ENCODE results near the gene ADCY10. TPM values are rescaled to one million over a fixed set of nuclear protein-coding genes. Genes with fewer than 3 reads are reported as not detected.

The ADCY10 gene
- polyA plus RNA-seq, 1 donor from 2014 or later, result 0.09 TPM

DNA sequence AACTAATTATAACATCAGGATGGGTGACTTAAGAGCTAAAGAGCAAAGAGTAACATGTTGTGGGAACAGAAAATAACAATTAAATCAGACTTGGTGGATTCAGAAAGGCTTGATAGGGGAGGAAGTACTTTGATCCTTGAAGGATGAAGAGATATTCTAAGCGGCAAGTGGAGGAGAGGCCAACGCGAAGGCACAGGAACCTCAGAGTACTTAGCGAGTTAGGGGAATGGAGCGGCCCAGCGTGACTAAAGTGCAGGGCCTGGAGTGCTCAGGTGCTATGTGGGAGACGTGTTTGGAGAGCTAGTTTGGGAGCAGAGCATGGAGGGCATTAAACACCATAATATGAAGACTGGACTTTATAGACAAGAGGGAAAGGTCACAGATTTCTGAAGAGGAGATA lies 64.3 kb downstream of the ADCY10 start:
- no peaks in the 10 kb centered on the region for H3K27me3 ChIP-seq (ENCODE audit: insufficient read depth, low read depth, low read length)
- no peaks in the 10 kb centered on the region for H3K79me2 ChIP-seq (replicated peaks; ENCODE audit: insufficient read depth, low read length)
- H2AFZ ChIP-seq (ENCODE audit: low read depth, low read length), result no peak overlapping the region
- no peaks in the 10 kb centered on the region for H3K9me2 ChIP-seq (ENCODE audit: insufficient read depth, low read length)
- no peak overlapping the region for H3K4me3 ChIP-seq (ENCODE audit: low read length)
- TF ChIP-seq EZH2 (IDR thresholded peaks at IDR 0.05; ENCODE audit: borderline replicate concordance, insufficient read depth, low read length, poor library complexity, severe bottlenecking) (no peak), EP300 (conservative IDR thresholded peaks at IDR 0.05; ENCODE audit: poor library complexity, severe bottlenecking) (no peak), MXI1 (conservative IDR thresholded peaks at IDR 0.05; ENCODE audit: poor library complexity, severe bottlenecking) (no peak), POLR2AphosphoS5 (IDR thresholded peaks at IDR 0.05) (no peak), SMC3 (conservative IDR thresholded peaks at IDR 0.05; ENCODE audit: poor library complexity) (no peak), RAD21 (conservative IDR thresholded peaks at IDR 0.05) (no peak), TAF1 (IDR thresholded peaks at IDR 0.05; ENCODE audit: low read depth) (no peak)
- TF ChIP-seq, protein P1, sequence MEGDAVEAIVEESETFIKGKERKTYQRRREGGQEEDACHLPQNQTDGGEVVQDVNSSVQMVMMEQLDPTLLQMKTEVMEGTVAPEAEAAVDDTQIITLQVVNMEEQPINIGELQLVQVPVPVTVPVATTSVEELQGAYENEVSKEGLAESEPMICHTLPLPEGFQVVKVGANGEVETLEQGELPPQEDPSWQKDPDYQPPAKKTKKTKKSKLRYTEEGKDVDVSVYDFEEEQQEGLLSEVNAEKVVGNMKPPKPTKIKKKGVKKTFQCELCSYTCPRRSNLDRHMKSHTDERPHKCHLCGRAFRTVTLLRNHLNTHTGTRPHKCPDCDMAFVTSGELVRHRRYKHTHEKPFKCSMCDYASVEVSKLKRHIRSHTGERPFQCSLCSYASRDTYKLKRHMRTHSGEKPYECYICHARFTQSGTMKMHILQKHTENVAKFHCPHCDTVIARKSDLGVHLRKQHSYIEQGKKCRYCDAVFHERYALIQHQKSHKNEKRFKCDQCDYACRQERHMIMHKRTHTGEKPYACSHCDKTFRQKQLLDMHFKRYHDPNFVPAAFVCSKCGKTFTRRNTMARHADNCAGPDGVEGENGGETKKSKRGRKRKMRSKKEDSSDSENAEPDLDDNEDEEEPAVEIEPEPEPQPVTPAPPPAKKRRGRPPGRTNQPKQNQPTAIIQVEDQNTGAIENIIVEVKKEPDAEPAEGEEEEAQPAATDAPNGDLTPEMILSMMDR (IDR thresholded peaks at IDR 0.05; ENCODE audit: poor library complexity, severe bottlenecking), result no peak
- TF ChIP-seq, protein P2, sequence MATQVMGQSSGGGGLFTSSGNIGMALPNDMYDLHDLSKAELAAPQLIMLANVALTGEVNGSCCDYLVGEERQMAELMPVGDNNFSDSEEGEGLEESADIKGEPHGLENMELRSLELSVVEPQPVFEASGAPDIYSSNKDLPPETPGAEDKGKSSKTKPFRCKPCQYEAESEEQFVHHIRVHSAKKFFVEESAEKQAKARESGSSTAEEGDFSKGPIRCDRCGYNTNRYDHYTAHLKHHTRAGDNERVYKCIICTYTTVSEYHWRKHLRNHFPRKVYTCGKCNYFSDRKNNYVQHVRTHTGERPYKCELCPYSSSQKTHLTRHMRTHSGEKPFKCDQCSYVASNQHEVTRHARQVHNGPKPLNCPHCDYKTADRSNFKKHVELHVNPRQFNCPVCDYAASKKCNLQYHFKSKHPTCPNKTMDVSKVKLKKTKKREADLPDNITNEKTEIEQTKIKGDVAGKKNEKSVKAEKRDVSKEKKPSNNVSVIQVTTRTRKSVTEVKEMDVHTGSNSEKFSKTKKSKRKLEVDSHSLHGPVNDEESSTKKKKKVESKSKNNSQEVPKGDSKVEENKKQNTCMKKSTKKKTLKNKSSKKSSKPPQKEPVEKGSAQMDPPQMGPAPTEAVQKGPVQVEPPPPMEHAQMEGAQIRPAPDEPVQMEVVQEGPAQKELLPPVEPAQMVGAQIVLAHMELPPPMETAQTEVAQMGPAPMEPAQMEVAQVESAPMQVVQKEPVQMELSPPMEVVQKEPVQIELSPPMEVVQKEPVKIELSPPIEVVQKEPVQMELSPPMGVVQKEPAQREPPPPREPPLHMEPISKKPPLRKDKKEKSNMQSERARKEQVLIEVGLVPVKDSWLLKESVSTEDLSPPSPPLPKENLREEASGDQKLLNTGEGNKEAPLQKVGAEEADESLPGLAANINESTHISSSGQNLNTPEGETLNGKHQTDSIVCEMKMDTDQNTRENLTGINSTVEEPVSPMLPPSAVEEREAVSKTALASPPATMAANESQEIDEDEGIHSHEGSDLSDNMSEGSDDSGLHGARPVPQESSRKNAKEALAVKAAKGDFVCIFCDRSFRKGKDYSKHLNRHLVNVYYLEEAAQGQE (IDR thresholded peaks at IDR 0.05; ENCODE audit: borderline replicate concordance), result no peak
- no peak overlapping the region for H3K4me2 ChIP-seq (ENCODE audit: low read length)
- H3K36me3 ChIP-seq (ENCODE audit: insufficient read depth, low read length), result no peaks in the 10 kb centered on the region
- no peaks in the 10 kb centered on the region for H3K9me3 ChIP-seq (ENCODE audit: low read length)
- no peaks in the 10 kb centered on the region for H3F3A ChIP-seq (ENCODE audit: insufficient read depth, low read length, poor library complexity, severe bottlenecking)
- no peak overlapping the region for H3K9ac ChIP-seq (ENCODE audit: low read length)
- no peaks in the 10 kb centered on the region for H4K20me1 ChIP-seq (ENCODE audit: insufficient read depth)
- H3K27ac ChIP-seq (ENCODE audit: low read length), result no peak overlapping the region

DNA sequence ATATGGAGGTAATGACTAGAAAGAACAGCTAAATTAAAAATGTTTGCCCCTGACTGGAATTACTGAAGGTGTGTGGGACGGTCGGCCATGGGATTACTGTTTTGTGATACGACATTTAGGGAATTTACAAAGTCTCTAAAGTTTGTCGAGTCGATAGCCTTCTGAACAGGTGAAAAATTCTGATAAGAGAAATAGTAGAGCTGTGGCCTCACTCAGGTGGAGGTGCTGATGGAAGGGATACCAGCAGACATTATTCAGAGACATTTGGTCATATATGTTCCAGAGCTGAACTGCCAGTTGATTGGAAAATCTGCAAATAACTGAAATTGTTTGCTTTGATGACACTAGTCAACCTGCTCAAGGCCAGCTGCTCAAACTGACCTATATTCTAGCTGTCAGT lies 71.1 kb downstream of the ADCY10 start:
- no peaks in the 10 kb centered on the region for H3K79me2 ChIP-seq (replicated peaks; ENCODE audit: insufficient read depth, low read length)
- no peak overlapping the region for H3K27ac ChIP-seq (ENCODE audit: low read length)
- H3K27me3 ChIP-seq (ENCODE audit: insufficient read depth, low read depth, low read length), result no peaks in the 10 kb centered on the region
- no peaks in the 10 kb centered on the region for H3K9me2 ChIP-seq (ENCODE audit: insufficient read depth, low read length)
- no peak overlapping the region for H3K9ac ChIP-seq (ENCODE audit: low read length)
- no peaks in the 10 kb centered on the region for H4K20me1 ChIP-seq (ENCODE audit: insufficient read depth)
- no peaks in the 10 kb centered on the region for H3K36me3 ChIP-seq (ENCODE audit: insufficient read depth, low read length)
- H3K4me3 ChIP-seq (ENCODE audit: low read length), result no peak overlapping the region
- H2AFZ ChIP-seq (ENCODE audit: low read depth, low read length), result no peak overlapping the region
- H3K9me3 ChIP-seq (ENCODE audit: low read length), result no peaks in the 10 kb centered on the region
- H3K4me2 ChIP-seq (ENCODE audit: low read length), result no peak overlapping the region
- TF ChIP-seq TAF1 (IDR thresholded peaks at IDR 0.05; ENCODE audit: low read depth) (no peak), SMC3 (conservative IDR thresholded peaks at IDR 0.05; ENCODE audit: poor library complexity) (no peak), RAD21 (conservative IDR thresholded peaks at IDR 0.05) (no peak), MXI1 (conservative IDR thresholded peaks at IDR 0.05; ENCODE audit: poor library complexity, severe bottlenecking) (no peak)
- H3F3A ChIP-seq (ENCODE audit: insufficient read depth, low read length, poor library complexity, severe bottlenecking), result no peaks in the 10 kb centered on the region

DNA sequence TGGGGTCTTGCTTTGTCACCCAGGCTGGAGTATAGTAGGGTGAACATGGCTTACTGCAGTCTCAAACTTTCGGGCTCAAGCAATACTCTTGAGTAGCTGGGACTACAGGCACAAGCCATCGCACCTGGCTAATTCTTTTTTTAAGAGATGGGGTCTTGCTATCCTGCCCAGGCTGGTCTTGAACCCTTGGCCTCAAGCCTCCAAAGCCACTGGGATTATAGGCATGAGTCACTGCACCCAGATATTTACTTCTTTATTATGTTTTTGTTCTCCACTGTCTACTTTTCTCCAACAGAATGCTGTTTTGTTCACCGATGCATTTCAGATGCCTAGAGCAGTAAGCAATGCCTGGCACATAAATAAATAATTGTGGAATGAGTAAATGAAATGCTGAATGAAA lies 72.4 kb downstream of the ADCY10 start:
- H3K36me3 ChIP-seq (ENCODE audit: insufficient read depth, low read length), result no peaks in the 10 kb centered on the region
- H3K79me2 ChIP-seq (replicated peaks; ENCODE audit: insufficient read depth, low read length), result no peaks in the 10 kb centered on the region
- no peak overlapping the region for H3K4me3 ChIP-seq (ENCODE audit: low read length)
- H2AFZ ChIP-seq (ENCODE audit: low read depth, low read length), result no peak overlapping the region
- no peaks in the 10 kb centered on the region for H3K27me3 ChIP-seq (ENCODE audit: insufficient read depth, low read depth, low read length)
- H3K9me3 ChIP-seq (ENCODE audit: low read length), result no peaks in the 10 kb centered on the region
- H3K27ac ChIP-seq (ENCODE audit: low read length), result no peak overlapping the region
- H3K9me2 ChIP-seq (ENCODE audit: insufficient read depth, low read length), result no peaks in the 10 kb centered on the region
- no peaks in the 10 kb centered on the region for H3F3A ChIP-seq (ENCODE audit: insufficient read depth, low read length, poor library complexity, severe bottlenecking)
- no peaks in the 10 kb centered on the region for H4K20me1 ChIP-seq (ENCODE audit: insufficient read depth)
- H3K4me2 ChIP-seq (ENCODE audit: low read length), result no peak overlapping the region
- no peak for TF ChIP-seq EZH2 (IDR thresholded peaks at IDR 0.05; ENCODE audit: borderline replicate concordance, insufficient read depth, low read length, poor library complexity, severe bottlenecking)
- TF ChIP-seq POLR2AphosphoS5 (IDR thresholded peaks at IDR 0.05), result no peak
- TF ChIP-seq, protein P1 (IDR thresholded peaks at IDR 0.05; ENCODE audit: poor library complexity, severe bottlenecking), result no peak
- TF ChIP-seq, protein P2 (IDR thresholded peaks at IDR 0.05; ENCODE audit: borderline replicate concordance), result no peak
- TF ChIP-seq RAD21 (conservative IDR thresholded peaks at IDR 0.05), result no peak
- no peak for TF ChIP-seq MXI1 (conservative IDR thresholded peaks at IDR 0.05; ENCODE audit: poor library complexity, severe bottlenecking)
- TF ChIP-seq TAF1 (IDR thresholded peaks at IDR 0.05; ENCODE audit: low read depth), result no peak
- TF ChIP-seq EP300 (conservative IDR thresholded peaks at IDR 0.05; ENCODE audit: poor library complexity, severe bottlenecking), result no peak
- TF ChIP-seq SMC3 (conservative IDR thresholded peaks at IDR 0.05; ENCODE audit: poor library complexity), result no peak
- no peak overlapping the region for H3K9ac ChIP-seq (ENCODE audit: low read length)

All from neural cell (in vitro differentiated cells).